Measurements from ENCODE around the gene SBF2.

Gene SBF2

GRCh38 chr11:9817191-9817590 is 476.8 kb downstream of the SBF2 start:
- Histone ChIP-seq H3K27ac (ENCODE audit: low read depth, low read length) (no peak overlapping the region), H3K27me3 (ENCODE audit: low read length) (no peaks in the 10 kb centered on the region), H3K4me2 (ENCODE audit: low read depth, low read length, poor library complexity, severe bottlenecking) (no peak overlapping the region), H3F3A (ENCODE audit: insufficient read depth) (no peaks in the 10 kb centered on the region), H3K9ac (ENCODE audit: low read length) (no peak overlapping the region), H2AFZ (ENCODE audit: low read depth, low read length, severe bottlenecking) (no peak overlapping the region), H3K79me2 (ENCODE audit: insufficient read depth, low read length) (no peaks in the 10 kb centered on the region), H3K9me2 (replicated peaks; ENCODE audit: insufficient read depth, low read length) (no peaks in the 10 kb centered on the region), H3K4me3 (ENCODE audit: insufficient read depth, low read length, poor library complexity, severe bottlenecking) (no peak overlapping the region), H4K20me1 (ENCODE audit: low read depth, low read length) (no peaks in the 10 kb centered on the region), H3K9me3 (ENCODE audit: insufficient read depth, low read length) (no peaks in the 10 kb centered on the region), H3K36me3 (ENCODE audit: low read length) (no peaks in the 10 kb centered on the region)
- TF ChIP-seq EZH2phosphoT487 (conservative IDR thresholded peaks at IDR 0.05; ENCODE audit: low read length) (no peak), CTCF (IDR thresholded peaks at IDR 0.05; ENCODE audit: insufficient read depth, low read length, poor library complexity, severe bottlenecking) (no peak)

- TF ChIP-seq EZH2phosphoT487 (conservative IDR thresholded peaks at IDR 0.05; ENCODE audit: low read length) (no peak), CTCF (IDR thresholded peaks at IDR 0.05; ENCODE audit: insufficient read depth, low read length, poor library complexity, severe bottlenecking) (no peak)
- Histone ChIP-seq H3K36me3 (ENCODE audit: low read length) (no peaks in the 10 kb centered on the region), H3K4me3 (ENCODE audit: insufficient read depth, low read length, poor library complexity, severe bottlenecking) (no peak overlapping the region), H3K9ac (ENCODE audit: low read length) (no peak overlapping the region), H3K9me2 (replicated peaks; ENCODE audit: insufficient read depth, low read length) (no peaks in the 10 kb centered on the region), H4K20me1 (ENCODE audit: low read depth, low read length) (no peaks in the 10 kb centered on the region), H3K9me3 (ENCODE audit: insufficient read depth, low read length) (no peaks in the 10 kb centered on the region), H2AFZ (ENCODE audit: low read depth, low read length, severe bottlenecking) (no peak overlapping the region), H3K27ac (ENCODE audit: low read depth, low read length) (no peak overlapping the region), H3F3A (ENCODE audit: insufficient read depth) (no peaks in the 10 kb centered on the region), H3K4me2 (ENCODE audit: low read depth, low read length, poor library complexity, severe bottlenecking) (no peak overlapping the region), H3K27me3 (ENCODE audit: low read length) (no peaks in the 10 kb centered on the region), H3K79me2 (ENCODE audit: insufficient read depth, low read length) (no peaks in the 10 kb centered on the region)
Observed at GRCh38 chr11:9815486-9816136, 478.4 kb downstream of the SBF2 start.

- no peaks in the 10 kb centered on the region; the same call in 1 of the 2 replicates for H3K36me3 ChIP-seq (ENCODE audit: low read length)
- no peaks in the 10 kb centered on the region for H3K79me2 ChIP-seq (ENCODE audit: insufficient read depth, low read length)
- no peaks in the 10 kb centered on the region for H3F3A ChIP-seq (ENCODE audit: insufficient read depth)
- no peaks in the 10 kb centered on the region for H3K9me2 ChIP-seq (replicated peaks; ENCODE audit: insufficient read depth, low read length)
- no peak overlapping the region for H2AFZ ChIP-seq (ENCODE audit: low read depth, low read length, severe bottlenecking)
- TF ChIP-seq CTCF (IDR thresholded peaks at IDR 0.05; ENCODE audit: insufficient read depth, low read length, poor library complexity, severe bottlenecking), result no peak
- TF ChIP-seq EZH2phosphoT487 (conservative IDR thresholded peaks at IDR 0.05; ENCODE audit: low read length), result no peak
- H3K9me3 ChIP-seq (ENCODE audit: insufficient read depth, low read length), result no peaks in the 10 kb centered on the region
- no peaks in the 10 kb centered on the region for H3K27me3 ChIP-seq (ENCODE audit: low read length)
- no peak overlapping the region for H3K4me3 ChIP-seq (ENCODE audit: insufficient read depth, low read length, poor library complexity, severe bottlenecking)
- H3K27ac ChIP-seq (ENCODE audit: low read depth, low read length), result no peak overlapping the region
- no peaks in the 10 kb centered on the region for H4K20me1 ChIP-seq (ENCODE audit: low read depth, low read length)
- H3K9ac ChIP-seq (ENCODE audit: low read length), result no peak overlapping the region
- H3K4me2 ChIP-seq (ENCODE audit: low read depth, low read length, poor library complexity, severe bottlenecking), result no peak overlapping the region
Observed at GRCh38 chr11:9814108-9814507, 479.9 kb downstream of the SBF2 start.

All from SU-DHL-6 (cell line).